ENCODE measurements around the gene PMPCA. TPM values are rescaled to one million over a fixed set of nuclear protein-coding genes. Genes with fewer than 3 reads are reported as not detected.

Gene PMPCA
- total and polyA plus RNA-seq, 2 donors (not counting 1 experiment from before 2014, with no cell fraction given), result 26.4 to 70.2 TPM

DNA sequence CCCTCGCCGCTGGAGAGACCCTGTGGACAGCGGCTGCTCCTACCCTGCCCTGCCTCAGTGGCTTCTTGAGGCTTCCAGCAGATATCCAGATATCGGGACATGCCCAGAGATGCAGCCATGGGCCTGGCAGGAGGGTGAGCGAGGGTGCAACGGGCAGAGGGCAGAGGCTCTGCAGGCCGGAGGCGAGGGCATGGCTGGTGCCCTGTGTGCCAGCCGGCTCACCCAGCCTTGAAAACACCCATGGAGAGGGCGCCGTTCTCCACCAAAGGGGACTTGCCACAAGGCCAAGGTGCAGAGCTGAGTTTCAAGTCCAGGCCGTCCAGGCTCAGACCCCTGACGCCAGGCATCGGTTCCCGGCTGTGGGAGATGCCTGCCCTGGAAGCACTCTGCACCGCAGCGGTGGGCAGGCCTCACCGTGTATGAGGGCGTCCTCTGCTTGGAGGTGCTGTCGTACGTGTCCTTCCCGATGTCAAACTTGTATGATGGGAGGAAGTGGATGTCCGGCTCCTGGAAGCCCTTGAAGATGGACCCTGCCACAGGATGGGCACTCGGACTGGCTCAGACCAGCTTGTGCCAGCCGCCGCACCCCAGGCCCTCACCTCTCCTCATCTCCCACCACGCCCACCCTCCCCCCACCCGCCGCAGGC lies 20.3 kb downstream of the PMPCA start:
- H4K20me1 ChIP-seq (ENCODE audit: control insufficient read depth, extremely low read depth, insufficient read depth, low read length), result no peaks in the 10 kb centered on the region
- H3K9me3 ChIP-seq (ENCODE audit: control insufficient read depth, insufficient read depth, low read depth, low read length), result no peaks in the 10 kb centered on the region
- H3K4me2 ChIP-seq (ENCODE audit: extremely low read depth, insufficient read depth, low read length), result no peak overlapping the region
- no peaks in the 10 kb centered on the region for H3K4me1 ChIP-seq (ENCODE audit: control insufficient read depth, extremely low read depth, insufficient read depth, low read length)
- H2AFZ ChIP-seq (ENCODE audit: low read length), result no peak overlapping the region
- H3K4me3 ChIP-seq (replicated peaks in 1 of 4; ENCODE audit: control extremely low read depth in 1 of 4, insufficient read depth in 1 of 4, low read depth in 3 of 4, low read length in 4 of 4), result no peak overlapping the region
- H3K79me2 ChIP-seq (ENCODE audit: control insufficient read depth, insufficient read depth, low read length), result peaks cover 8% of the 10 kb centered on the region
- no peaks in the 10 kb centered on the region for H3K27me3 ChIP-seq (ENCODE audit: control insufficient read depth, insufficient read depth, low read length)
- H3K36me3 ChIP-seq (ENCODE audit: control insufficient read depth, insufficient read depth, low read length), result peaks cover 23% of the 10 kb centered on the region
- H3K9ac ChIP-seq (ENCODE audit: insufficient read depth, low read length), result no peak overlapping the region
- no peak for DNase-seq (ENCODE audit: low read depth in 2 of 2)
- TF ChIP-seq EZH2 (IDR thresholded peaks at IDR 0.05; ENCODE audit: low read length, missing control alignments) (no peak), CTCF (conservative IDR thresholded peaks at IDR 0.05 in 1 of 2, IDR thresholded peaks at IDR 0.05 in 1 of 2; ENCODE audit: low read depth in 1 of 2, low read length in 2 of 2) (no peak)
- H3K27ac ChIP-seq (ENCODE audit: insufficient read depth, low read length), result no peak overlapping the region

DNA sequence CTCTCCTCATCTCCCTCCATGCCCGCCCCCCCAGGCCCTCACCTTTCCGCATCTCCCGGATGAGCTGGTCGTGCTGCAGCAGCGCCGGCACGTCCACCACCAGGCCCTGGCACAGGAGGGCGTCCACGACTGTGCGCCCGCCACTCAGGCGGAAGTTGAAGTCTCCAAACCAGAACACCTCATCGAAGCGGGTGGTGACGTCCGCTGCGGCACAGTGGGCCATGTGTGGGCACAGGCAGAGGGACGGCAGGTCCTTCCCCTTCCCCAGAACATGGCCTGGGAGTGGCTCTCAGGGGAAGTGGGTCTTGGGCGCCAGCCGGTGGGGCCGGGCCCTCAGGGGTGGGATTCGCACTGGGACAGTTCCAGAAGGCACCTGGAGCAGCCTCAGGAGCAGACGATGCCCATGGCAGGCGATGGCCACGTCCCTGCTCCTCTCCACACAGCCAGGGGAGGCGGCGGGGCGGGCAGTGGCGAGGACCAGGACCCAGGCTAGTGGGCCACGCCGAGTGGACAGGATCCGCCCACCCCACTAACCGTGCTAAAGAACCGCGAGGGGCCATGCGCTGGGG lies 21.4 kb downstream of the PMPCA start:
- peaks cover 23% of the 10 kb centered on the region for H3K36me3 ChIP-seq (ENCODE audit: control insufficient read depth, insufficient read depth, low read length)
- H3K9me3 ChIP-seq (ENCODE audit: control insufficient read depth, insufficient read depth, low read depth, low read length), result no peaks in the 10 kb centered on the region
- peaks cover 20% of the 10 kb centered on the region for H3K79me2 ChIP-seq (ENCODE audit: control insufficient read depth, insufficient read depth, low read length)
- no peak overlapping the region for H3K9ac ChIP-seq (ENCODE audit: insufficient read depth, low read length)
- H2AFZ ChIP-seq (ENCODE audit: low read length), result no peak overlapping the region
- no peak overlapping the region for H3K4me3 ChIP-seq (replicated peaks in 1 of 4; ENCODE audit: control extremely low read depth in 1 of 4, insufficient read depth in 1 of 4, low read depth in 3 of 4, low read length in 4 of 4)
- H3K27ac ChIP-seq (ENCODE audit: insufficient read depth, low read length), result no peak overlapping the region
- peaks cover under 1% of the 10 kb centered on the region for H3K4me1 ChIP-seq (ENCODE audit: control insufficient read depth, extremely low read depth, insufficient read depth, low read length)
- no peak overlapping the region for H3K4me2 ChIP-seq (ENCODE audit: extremely low read depth, insufficient read depth, low read length)
- no peaks in the 10 kb centered on the region for H4K20me1 ChIP-seq (ENCODE audit: control insufficient read depth, extremely low read depth, insufficient read depth, low read length)
- TF ChIP-seq EZH2 (IDR thresholded peaks at IDR 0.05; ENCODE audit: low read length, missing control alignments), result no peak
- no peaks in the 10 kb centered on the region for H3K27me3 ChIP-seq (ENCODE audit: control insufficient read depth, insufficient read depth, low read length)
- DNase-seq (ENCODE audit: low read depth in 2 of 2), result no peak

DNA sequence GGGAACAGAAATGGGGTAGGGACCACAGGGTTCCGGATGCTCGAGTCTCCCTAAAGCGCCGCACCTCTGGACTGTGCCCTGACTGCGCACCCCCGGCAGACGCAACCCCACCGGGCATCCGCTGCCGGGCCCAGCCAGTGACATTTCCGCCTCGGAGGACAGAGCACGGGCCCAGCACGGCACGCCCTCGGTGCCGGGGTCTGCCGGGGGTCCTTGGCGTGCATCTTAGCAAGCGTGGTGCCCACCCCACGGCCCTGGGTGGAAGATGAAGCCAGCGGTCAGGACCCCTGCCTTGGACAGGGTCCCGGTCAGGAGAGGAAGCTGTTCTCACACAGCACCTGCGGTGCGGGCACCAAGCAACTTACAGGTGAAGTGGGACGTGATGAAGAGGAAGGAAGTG lies 22.1 kb downstream of the PMPCA start:
- H4K20me1 ChIP-seq (ENCODE audit: control insufficient read depth, extremely low read depth, insufficient read depth, low read length), result no peaks in the 10 kb centered on the region
- DNase-seq (ENCODE audit: low read depth in 2 of 2), result no peak
- peaks cover 5% of the 10 kb centered on the region for H3K4me1 ChIP-seq (ENCODE audit: control insufficient read depth, extremely low read depth, insufficient read depth, low read length)
- no peak overlapping the region for H3K9ac ChIP-seq (ENCODE audit: insufficient read depth, low read length)
- no peaks in the 10 kb centered on the region for H3K27me3 ChIP-seq (ENCODE audit: control insufficient read depth, insufficient read depth, low read length)
- no peaks in the 10 kb centered on the region for H3K9me3 ChIP-seq (ENCODE audit: control insufficient read depth, insufficient read depth, low read depth, low read length)
- TF ChIP-seq EZH2 (IDR thresholded peaks at IDR 0.05; ENCODE audit: low read length, missing control alignments) (no peak), CTCF (conservative IDR thresholded peaks at IDR 0.05 in 1 of 2, IDR thresholded peaks at IDR 0.05 in 1 of 2; ENCODE audit: low read depth in 1 of 2, low read length in 2 of 2) (no peak)
- H2AFZ ChIP-seq (ENCODE audit: low read length), result no peak overlapping the region
- no peak overlapping the region for H3K27ac ChIP-seq (ENCODE audit: insufficient read depth, low read length)
- peaks cover 28% of the 10 kb centered on the region for H3K36me3 ChIP-seq (ENCODE audit: control insufficient read depth, insufficient read depth, low read length)
- H3K4me2 ChIP-seq (ENCODE audit: extremely low read depth, insufficient read depth, low read length), result no peak overlapping the region
- no peak overlapping the region for H3K4me3 ChIP-seq (replicated peaks in 1 of 4; ENCODE audit: control extremely low read depth in 1 of 4, insufficient read depth in 1 of 4, low read depth in 3 of 4, low read length in 4 of 4)
- H3K79me2 ChIP-seq (ENCODE audit: control insufficient read depth, insufficient read depth, low read length), result peaks cover 27% of the 10 kb centered on the region
